ENCODE data around the gene MTERF4. TPM values are rescaled to one million over a fixed set of nuclear protein-coding genes. Genes with fewer than 3 reads are reported as not detected.

The MTERF4 gene
- total and polyA plus RNA-seq, 2 of the 13 experiments (the other 11 are each of a cell fraction or from before 2014, with no cell fraction given): 50.5 to 59.8 TPM

GRCh38 chr2:241092677-241093076, 9.4 kb downstream of the MTERF4 start:
- Histone ChIP-seq H3K4me1 (ENCODE audit: insufficient read depth, low read length) (peaks cover 51% of the 10 kb centered on the region), H3K4me3 (replicated peaks in 1 of 3; ENCODE audit: insufficient read depth in 1 of 3, low read depth in 2 of 3, low read length in 3 of 3) (peak overlapping the region in 2 of 3 experiments; percentile 12 to 57; a peak in 3 of 6 replicates), H3K9me3 (ENCODE audit: low read length) (no peaks in the 10 kb centered on the region), H4K20me1 (ENCODE audit: insufficient read depth, low read length) (peaks cover 13% of the 10 kb centered on the region; the same call in 1 of the 2 replicates), H3K27ac (ENCODE audit: extremely low read length, insufficient read depth, low read length) (peak overlapping the region; percentile 83), H2AFZ (ENCODE audit: low read length) (no peak overlapping the region), H3K79me2 (ENCODE audit: insufficient read depth, low read length) (peaks cover 7% of the 10 kb centered on the region), H3K27me3 (ENCODE audit: control insufficient read depth in 1 of 2, insufficient read depth in 2 of 2, low read length in 2 of 2) (no peaks in the 10 kb centered on the region), H3K9ac (ENCODE audit: insufficient read depth, low read depth, low read length) (peak overlapping the region; percentile 53), H3K36me3 (replicated peaks in 1 of 2; ENCODE audit: control insufficient read depth in 1 of 2, insufficient read depth in 2 of 2, low read length in 2 of 2) (peaks cover 25 to 67% of the 10 kb centered on the region in 2 experiments), H3K4me2 (ENCODE audit: low read depth, low read length) (peak overlapping the region; percentile 90)
- no peak for TF ChIP-seq ZNF552 (CRISPR knock-in tag; IDR thresholded peaks at IDR 0.05; ENCODE audit: borderline replicate concordance)
- 0 out of 2 replicates have a peak, but pooled peaks have one; percentile 34 for TF ChIP-seq TFAP4 (IDR thresholded peaks at IDR 0.05; ENCODE audit: borderline replicate concordance, low read depth)
- TF ChIP-seq ZNF687 (CRISPR knock-in tag; IDR thresholded peaks at IDR 0.05): peak; percentile 53; the same call in 1 of the 2 replicates
- TF ChIP-seq ZBTB33 (CRISPR knock-in tag; IDR thresholded peaks at IDR 0.05): peak; percentile 90
- 0 out of 2 replicates have a peak, but pooled peaks have one; percentile 3 for TF ChIP-seq TFDP1 (CRISPR knock-in tag; IDR thresholded peaks at IDR 0.05; ENCODE audit: borderline replicate concordance)
- TF ChIP-seq ZBTB14 (CRISPR knock-in tag; IDR thresholded peaks at IDR 0.05): peak; percentile 20; the same call in 1 of the 2 replicates
- peak; percentile 82; the same call in 1 of the 2 replicates for TF ChIP-seq ZBTB38 (CRISPR knock-in tag; IDR thresholded peaks at IDR 0.05)
- TF ChIP-seq NFATC3 (CRISPR knock-in tag; IDR thresholded peaks at IDR 0.05): no peak
- DNase-seq (ENCODE audit: low spot score) (no peak), FAIRE-seq (no peak), ATAC-seq (peak; percentile 27)
- ChIA-PET POLR2A (interaction anchor here (1.1 to 2.8 kb wide), 8 partner anchors 10 to 340 kb away, joined by 3 to 37 read pairs (median 5); partner anchors contain the start of genes MTERF4, PASK and PPP1R7), CTCF (ENCODE audit: low intra/inter-chr PET ratio, low total read pairs) (no interaction called here)
- intact Hi-C loops (cut with micrococcal nuclease; ENCODE audit: unreplicated experiment): loop anchor here (1.0 to 5.0 kb wide), 2 partner anchors 57 to 130 kb away; partner anchors contain the start of gene PASK
- WGBS (ENCODE audit: low lambda C conversion rate): 83% methylated on average over 8 of the region's 8 CpGs
- BruUV-seq (replicated peaks): no TSS peak
- in situ Hi-C loops (cut with HindIII; ENCODE audit: extremely low pct_ligation_motif_present, low pct_unique_long_range_greater_than_20kb): loop anchor here (5.0 kb wide), 1 partner anchor 125 kb away; no protein-coding TSS in a partner anchor
